Peyer's patch (tissue), 4 donors: ENCODE measurements around the gene APOL2.

Experiments
- POLR2A ChIP-seq, 2 donors: fragments of 450-650 bp; IDR thresholded peaks; one replicate each; pipeline ENCODE4 v1.5.1; 2017; ENCODE audit warnings: antibody characterized with exemption in 2 of 2, mild to moderate bottlenecking in 2 of 2, moderate library complexity in 2 of 2
- TF ChIP-seq, protein P1 (sequence below), 6 experiments: fragments of 450-650 bp in 4 of 6; fragments of 200-600 bp in 2 of 6; sonication (generic) in 1 of 6; IDR thresholded peaks; one replicate each; pipeline ENCODE4 v1.5.1; 2017 to 2019; ENCODE audit warnings: antibody characterized with exemption in 6 of 6, mild to moderate bottlenecking in 3 of 6, moderate library complexity in 1 of 6

DNA sequence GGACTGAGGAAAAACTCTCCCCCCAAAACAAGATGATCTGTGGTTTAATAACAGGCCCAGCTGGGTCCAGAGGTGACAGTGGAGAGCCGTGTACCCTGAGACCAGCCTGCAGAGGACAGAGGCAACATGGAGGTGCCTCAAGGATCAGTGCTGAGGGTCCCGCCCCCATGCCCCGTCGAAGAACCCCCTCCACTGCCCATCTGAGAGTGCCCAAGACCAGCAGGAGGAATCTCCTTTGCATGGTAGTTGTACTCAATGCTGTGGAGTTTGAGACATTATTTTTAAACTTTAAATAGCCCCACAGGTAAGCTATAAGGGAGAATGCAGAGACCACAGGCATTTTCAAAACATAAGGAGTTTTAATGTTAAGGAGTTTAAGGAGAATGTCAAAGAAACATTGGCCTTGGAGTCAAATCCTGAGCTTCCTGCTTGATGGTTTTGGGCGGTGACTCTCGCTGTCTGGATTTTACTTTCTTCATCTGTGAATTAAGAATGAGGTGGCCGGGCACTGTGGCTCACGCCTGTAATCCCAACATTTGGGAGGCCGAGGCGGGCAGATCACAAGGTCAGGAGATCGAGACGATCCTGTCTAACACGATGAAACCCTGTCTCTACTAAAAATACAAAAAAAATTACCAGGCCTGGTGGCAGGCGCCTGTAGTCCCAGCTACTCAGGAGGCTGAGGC lies 20.4 kb upstream of the APOL2 start:
- TF ChIP-seq, protein P1, sequence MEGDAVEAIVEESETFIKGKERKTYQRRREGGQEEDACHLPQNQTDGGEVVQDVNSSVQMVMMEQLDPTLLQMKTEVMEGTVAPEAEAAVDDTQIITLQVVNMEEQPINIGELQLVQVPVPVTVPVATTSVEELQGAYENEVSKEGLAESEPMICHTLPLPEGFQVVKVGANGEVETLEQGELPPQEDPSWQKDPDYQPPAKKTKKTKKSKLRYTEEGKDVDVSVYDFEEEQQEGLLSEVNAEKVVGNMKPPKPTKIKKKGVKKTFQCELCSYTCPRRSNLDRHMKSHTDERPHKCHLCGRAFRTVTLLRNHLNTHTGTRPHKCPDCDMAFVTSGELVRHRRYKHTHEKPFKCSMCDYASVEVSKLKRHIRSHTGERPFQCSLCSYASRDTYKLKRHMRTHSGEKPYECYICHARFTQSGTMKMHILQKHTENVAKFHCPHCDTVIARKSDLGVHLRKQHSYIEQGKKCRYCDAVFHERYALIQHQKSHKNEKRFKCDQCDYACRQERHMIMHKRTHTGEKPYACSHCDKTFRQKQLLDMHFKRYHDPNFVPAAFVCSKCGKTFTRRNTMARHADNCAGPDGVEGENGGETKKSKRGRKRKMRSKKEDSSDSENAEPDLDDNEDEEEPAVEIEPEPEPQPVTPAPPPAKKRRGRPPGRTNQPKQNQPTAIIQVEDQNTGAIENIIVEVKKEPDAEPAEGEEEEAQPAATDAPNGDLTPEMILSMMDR (IDR thresholded peaks at IDR 0.05), result no peak
- TF ChIP-seq POLR2A (IDR thresholded peaks at IDR 0.05), result no peak
